ENCODE measurements around the gene ETFDH.

The ETFDH gene

GRCh38 chr4:158756588-158756987, 84.5 kb downstream of the ETFDH start:
- H3K4me3 ChIP-seq (ENCODE audit: low read depth, low read length), result no peak overlapping the region
- TF ChIP-seq, protein P1, sequence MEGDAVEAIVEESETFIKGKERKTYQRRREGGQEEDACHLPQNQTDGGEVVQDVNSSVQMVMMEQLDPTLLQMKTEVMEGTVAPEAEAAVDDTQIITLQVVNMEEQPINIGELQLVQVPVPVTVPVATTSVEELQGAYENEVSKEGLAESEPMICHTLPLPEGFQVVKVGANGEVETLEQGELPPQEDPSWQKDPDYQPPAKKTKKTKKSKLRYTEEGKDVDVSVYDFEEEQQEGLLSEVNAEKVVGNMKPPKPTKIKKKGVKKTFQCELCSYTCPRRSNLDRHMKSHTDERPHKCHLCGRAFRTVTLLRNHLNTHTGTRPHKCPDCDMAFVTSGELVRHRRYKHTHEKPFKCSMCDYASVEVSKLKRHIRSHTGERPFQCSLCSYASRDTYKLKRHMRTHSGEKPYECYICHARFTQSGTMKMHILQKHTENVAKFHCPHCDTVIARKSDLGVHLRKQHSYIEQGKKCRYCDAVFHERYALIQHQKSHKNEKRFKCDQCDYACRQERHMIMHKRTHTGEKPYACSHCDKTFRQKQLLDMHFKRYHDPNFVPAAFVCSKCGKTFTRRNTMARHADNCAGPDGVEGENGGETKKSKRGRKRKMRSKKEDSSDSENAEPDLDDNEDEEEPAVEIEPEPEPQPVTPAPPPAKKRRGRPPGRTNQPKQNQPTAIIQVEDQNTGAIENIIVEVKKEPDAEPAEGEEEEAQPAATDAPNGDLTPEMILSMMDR (IDR thresholded peaks at IDR 0.05; ENCODE audit: low read depth, low read length), result no peak

- TF ChIP-seq, protein P1 (IDR thresholded peaks at IDR 0.05; ENCODE audit: low read depth, low read length), result no peak
- no peak overlapping the region for H3K4me3 ChIP-seq (ENCODE audit: low read depth, low read length)
Observed at GRCh38 chr4:158758142-158758541, 86.0 kb downstream of the ETFDH start.

DNA sequence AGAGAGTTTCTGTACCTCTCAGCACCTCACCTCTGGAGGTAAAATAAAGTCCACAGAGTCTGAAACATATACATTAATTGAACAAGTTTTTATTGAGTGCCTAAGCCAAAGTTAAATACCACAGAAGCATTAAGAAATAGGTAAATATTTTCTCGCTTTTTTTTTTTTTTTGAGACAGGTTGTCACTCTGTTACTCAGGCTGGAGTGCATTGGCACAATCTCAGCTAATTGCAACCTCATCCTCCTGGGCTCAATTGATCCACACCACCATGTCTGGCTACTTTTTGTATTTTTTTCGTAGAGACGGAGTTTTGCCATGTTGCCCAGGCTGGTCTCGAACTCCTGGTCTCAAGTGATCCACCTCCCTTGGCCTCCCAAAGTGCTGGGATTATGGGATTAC, 86.6 kb downstream of the ETFDH start:
- TF ChIP-seq, protein P1 (IDR thresholded peaks at IDR 0.05; ENCODE audit: low read depth, low read length), result no peak
- no peak overlapping the region for H3K4me3 ChIP-seq (ENCODE audit: low read depth, low read length)

Data from WI38 (cell line).